HG03097 (cell line): ENCODE measurements around the gene ABCC3.

Experiments used
- ATAC-seq: cut with Tn5 transposase; IDR thresholded peaks from one replicate; pipeline ENCODE4 v1.9.1; 2021; ENCODE audit not compliant: unreplicated experiment, low FRiP score

Gene ABCC3

DNA sequence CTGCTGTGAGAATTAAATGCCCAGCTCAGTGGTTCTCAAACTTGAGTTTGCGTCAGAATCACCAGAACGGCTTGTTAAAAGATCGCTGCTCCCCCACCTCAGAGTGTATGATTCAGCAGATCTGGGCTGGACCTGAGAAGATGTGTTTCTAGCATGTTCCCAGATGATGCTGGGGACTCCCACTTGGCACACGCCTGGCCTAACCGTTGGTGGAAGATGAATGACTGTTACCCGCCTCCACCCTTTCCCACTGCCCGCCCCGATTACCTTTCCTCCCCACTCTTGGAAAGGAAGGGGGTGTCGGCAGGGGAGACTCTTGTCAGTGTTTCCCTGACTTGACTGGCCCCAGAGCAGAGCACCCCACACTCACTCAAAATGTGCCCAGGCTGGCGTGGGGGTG is 29.3 kb upstream of the ABCC3 start:
- no peak for ATAC-seq

DNA sequence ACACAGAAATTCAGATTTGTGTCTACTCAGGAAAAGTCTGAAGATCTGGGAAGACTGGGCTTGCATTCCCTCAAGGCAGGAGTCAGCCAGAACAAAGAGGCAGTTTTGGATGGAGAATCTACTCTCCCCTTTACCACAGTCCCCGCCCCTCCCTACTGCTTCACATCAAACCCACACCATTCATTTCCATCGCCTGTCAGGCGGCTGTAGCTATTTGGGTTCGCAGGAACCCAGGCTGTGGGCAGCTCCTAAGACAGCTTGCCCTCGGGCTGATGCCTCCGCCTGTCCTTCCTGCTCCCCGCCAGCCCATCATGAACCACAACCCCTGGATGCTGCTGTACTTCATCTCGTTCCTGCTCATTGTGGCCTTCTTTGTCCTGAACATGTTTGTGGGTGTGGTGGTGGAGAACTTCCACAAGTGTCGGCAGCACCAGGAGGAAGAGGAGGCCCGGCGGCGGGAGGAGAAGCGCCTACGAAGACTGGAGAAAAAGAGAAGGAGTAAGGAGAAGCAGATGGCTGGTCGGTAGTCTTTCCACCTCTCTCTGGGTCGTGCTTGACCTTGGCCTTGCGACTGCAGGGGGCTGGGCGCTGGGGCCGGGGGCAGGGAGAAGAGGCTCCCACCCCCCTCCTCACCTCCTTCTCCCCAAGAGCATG is 27.0 kb upstream of the ABCC3 start:
- no peak for ATAC-seq

DNA sequence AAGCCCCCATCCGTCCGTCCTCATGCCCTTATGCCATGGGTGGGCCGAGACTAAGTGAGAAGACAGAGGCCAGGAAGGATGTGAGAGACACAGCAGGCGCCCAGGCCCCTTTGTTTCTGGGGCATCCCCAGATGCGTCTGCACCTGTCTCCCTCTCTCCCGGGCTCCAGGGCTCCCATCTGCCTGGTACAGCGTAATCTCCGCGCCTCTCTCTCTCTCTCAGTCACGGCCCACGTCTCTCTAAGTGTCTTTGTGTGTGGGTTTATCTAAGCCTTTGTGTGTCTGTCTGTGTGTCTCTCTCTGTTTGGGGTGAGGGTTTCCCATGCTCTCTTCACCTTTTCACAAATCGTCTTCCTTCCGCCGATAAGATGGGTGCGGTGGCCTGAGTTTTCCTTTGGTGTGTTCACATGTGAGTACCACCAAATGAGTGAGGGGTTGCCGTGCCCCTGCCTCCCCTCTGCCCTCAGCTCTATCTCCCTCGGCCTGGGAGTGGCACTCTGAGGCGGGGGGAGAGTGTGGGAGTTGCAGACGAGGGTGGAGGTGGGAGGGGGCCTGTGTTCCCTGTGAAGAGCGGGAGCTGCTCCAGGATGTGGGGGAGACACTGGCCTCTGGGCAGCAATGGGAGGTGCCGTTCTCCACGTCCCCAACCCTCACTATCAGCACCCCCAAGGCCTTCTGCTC is 25.8 kb upstream of the ABCC3 start:
- ATAC-seq = no peak

DNA sequence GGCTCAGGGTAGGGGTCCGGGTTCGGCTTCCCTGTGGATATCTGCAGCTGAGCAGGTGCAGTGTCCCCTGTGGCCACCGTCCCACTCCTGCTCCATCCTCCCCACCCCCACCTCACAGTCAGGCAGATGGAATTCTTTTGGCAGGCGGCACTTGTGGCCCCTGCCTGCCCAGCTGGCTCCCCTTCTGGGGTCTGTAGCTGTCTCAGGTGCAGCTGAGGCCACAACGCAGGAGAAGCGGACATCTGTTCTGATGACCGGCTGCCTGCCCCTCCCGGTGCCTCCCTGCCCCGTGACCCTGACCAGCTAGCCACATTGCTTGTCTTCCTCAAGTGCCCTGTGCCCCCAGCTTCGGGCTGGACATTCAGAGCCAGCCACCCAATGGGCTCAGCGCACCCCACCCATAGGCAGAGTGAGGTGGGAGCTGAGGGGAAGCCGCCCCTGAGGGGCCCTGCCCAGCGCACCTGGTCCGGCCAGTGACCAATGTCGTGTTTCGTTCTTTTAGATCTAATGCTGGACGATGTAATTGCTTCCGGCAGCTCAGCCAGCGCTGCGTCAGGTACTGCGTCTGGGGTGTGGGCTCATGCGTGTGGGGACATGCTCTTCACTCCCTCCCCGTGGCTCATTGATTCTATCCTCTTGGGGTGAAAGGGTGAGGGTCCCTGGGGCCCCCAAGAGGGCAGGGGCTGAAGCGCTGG is 25.2 kb upstream of the ABCC3 start:
- no peak for ATAC-seq

DNA sequence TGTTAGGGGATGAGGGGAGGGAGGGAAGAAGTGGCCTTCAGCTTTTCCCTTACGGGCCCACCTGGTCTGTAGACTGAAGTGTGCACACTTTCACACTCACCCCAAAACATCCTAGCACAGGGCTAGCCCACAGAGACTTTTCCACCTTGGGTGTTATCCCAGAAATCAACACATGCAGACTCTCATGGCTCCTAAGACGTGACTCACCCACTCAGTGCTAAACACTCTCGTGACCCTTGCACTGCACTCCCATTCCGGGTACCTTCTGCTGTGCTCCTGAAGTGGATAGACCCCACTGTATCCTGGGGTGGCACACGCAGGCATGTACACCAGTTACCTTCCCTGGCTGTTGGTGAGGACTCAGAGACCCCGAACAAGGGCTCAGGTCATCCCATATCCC is 23.0 kb upstream of the ABCC3 start:
- no peak for ATAC-seq

DNA sequence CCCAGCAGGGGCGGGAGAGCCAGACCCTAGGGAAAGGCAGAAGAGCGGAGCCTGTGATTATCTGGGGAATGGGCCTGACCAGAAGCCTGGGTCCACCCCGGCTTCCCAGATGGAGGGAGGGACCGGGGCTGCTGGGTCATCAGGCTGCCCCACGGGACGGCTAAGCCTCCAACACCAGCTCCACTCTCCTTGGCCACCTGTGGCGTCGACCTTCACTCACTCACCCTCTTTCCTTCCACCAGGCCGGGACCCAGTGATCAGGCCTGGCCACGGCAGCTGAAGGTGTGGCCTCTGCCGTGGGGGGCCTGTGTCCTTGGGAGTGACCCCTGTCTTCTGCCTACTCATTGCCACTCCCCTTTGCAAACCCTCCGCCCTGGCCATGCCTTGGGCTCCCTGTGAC is 22.4 kb upstream of the ABCC3 start:
- no peak for ATAC-seq

DNA sequence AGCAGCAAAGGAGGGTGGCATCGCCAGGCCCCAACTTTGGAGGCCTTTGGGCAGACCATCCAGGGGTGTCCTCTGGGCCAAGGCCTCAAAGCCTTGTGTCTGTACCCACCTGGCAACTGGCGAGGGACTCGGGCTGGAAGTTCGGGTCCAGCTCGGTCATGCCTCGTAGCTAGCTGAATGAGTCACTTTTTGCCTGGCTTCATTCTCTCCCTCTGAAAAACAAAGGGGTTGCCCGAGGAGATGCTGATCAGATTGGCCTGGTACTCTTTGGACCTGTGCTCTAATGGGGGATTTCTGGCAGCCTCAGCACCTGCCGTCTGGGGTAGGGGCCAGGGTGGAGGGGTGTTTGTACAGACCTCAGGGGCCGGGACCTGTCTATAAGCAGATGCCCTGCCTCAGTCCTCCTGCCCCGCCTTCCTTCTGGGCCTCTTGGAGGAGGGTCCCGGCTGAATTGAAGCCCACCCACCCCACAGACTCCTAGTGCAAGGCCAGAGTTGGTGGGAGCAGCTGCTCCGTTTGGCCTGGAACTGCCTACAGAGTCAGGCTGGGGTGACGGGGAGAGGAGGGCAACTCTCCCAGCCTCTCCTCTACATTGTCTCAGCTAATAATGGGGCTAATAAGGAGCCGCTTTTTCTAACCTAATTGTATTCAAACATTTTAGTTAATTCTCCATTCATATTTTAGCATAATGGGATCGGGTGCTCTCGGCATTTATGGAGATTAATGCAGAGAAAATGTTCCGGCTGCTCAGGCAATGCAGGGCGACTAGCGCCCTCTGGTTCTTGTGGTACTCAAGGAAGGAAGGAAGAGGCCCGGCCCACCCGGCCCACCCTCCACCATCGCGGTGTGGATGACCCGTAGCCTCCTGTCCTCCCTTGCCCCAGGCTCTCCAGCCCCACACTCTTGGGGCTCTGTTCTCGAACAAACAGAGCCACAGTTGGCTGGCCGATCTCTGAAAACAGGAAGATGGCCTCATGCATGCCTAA is 21.4 kb upstream of the ABCC3 start:
- no peak for ATAC-seq

DNA sequence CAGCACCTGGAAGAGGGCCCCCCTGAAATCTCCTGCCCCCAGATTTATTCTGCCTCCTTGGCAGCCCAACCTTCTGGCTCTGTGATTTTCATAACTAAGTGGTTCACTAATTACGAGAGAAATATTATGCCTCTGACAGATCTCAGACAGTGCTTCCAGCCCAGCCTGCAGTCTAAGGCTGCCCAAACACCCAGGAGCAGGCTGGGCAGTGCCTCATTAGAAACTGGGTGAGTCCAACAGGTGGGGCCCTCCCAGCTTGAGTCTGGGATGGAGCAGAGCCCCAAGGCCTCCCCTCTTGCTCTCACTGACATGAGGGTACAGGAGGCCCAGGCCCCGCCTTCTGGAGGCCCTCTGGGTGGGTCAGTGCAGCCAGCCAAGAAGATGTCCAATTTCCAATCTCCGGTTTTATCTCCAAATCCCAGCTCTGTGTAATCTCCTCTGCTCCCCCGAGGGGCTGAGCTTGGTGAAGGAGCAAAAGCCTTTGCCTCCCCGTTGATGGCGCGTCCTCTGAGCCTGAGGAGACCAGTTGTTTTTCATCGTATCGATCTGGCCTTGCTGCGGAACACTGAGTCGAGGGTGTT is 20.1 kb upstream of the ABCC3 start:
- ATAC-seq = no peak

DNA sequence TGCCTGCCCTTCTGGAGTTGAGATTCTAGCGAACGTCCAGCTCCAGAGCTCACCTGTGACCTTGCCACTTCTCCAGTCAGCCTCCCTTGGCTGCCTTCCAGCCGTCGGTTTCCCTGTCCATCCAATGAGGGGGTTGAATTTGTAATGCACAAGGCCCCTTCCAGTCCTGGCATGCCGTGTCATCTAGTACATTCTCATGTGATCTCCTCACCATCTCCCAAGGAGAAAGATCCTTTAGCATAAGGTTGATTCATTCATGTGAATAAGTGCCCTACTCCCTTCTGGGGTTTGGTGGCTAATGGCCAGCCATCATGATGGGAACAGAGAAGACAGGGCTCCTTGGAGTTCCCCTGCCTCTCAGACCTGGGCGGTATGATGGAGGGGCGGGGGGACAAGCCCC is 18.9 kb upstream of the ABCC3 start:
- no peak for ATAC-seq

DNA sequence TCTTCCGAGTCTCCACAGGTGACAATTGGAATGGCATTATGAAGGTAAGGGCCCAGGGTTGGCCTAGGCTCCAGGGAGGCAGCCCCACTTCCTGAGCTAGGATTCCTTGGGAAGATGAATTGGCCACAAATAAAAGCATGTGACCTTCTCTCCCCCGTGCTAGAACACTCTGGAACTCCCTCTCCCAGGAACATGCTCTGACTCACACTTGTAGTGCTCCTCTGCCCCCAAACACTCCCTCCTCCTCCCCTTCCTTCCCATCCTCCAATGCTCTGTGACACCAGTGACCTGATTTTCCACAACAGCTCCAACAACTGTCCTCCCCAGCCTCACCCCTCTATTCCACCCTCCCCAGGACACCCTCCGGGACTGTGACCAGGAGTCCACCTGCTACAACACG is 16.4 kb upstream of the ABCC3 start:
- ATAC-seq = no peak

DNA sequence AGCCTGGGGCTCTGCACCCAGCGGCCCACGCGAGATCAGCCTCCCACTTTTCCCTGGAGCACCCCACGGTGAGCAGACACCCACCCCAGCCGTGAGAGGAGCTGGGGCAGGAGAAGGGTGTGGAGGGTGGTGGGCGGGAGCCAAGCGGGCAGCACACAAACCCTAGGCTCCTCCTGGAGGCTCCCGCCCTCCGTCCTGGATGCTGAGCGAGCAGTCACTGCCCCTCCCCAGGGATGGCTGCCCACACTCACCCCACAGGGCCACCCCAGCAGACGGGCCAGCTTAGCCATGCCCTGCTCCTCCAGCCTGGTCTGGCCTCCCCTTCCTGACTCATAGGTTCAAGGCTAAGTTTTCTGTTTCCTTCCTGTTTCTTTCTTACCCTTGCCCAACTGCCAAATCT is 15.7 kb upstream of the ABCC3 start:
- no peak for ATAC-seq

DNA sequence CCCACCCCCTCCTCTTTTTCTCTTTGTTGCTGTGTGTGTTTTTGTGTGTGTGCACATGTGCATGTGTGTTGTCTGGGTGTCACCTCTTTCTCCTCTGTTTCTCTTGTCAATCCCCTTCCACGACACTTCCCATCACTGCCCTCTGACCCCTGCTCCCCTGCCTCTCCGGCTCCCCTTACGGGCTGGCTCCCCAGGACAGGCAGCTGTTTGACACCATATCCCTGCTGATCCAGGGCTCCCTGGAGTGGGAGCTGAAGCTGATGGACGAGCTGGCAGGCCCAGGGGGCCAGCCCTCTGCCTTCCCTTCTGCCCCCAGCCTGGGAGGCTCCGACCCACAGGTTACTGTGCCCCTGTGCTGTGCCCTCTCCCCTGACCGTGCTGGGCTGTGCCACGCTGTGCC is 15.2 kb upstream of the ABCC3 start:
- ATAC-seq = no peak

DNA sequence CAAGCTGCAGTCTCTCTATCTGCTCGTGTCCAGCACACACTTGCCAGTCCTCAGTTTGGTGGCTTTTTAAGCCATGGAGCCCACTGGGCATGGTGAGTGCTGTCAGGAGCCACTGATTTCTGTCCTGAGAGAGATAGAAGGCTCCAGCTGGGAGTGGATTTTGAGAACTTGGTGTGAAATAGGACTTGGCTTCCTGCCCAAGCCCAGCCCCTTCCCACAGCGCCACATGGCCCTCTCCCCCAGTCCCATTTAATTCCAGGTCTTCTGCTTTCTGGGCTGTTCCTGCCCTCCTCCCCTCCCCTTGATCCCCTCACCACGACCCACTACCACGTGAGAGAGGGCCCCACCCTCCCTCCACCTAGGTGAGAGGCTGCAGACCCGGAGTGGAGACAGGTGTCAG is 14.4 kb upstream of the ABCC3 start:
- no peak for ATAC-seq

DNA sequence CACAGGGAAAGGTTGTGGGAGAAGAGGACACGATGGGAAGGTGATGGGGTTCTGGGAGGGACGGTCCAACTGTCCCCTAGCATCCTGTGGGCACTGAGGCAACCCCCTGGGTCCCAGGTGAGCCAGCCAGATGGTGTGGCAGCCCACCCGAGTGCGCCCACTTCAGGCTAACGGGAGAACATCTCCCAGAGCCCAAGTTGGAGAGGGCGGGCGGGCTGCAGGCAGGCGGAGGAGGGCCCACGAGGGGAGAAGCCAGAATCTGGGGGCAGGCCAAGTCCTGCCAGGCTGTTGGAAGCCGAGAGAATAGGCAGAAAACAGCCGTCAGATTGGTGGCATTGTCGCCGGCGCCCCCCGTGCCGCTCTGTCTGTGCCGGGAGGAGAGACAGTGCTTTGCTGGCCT is 13.8 kb upstream of the ABCC3 start:
- no peak for ATAC-seq

DNA sequence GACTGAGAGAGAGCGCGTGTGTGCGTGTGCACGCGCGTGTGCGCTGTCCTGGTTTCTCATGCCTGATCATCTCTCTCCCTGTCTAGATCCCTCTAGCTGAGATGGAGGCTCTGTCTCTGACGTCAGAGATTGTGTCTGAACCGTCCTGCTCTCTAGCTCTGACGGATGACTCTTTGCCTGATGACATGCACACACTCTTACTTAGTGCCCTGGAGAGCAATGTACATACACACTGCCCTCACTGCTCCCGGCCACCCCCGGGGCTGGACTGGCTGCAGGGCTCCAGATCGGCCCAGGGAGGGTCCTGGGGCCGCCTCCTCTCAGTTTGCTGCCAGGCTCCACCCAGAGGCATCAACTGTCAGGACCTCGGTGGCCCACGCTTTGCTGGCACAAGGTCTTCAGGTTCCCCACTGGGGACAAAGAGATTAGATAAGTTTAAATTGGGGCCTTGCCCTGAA is 13.1 kb upstream of the ABCC3 start:
- no peak for ATAC-seq

DNA sequence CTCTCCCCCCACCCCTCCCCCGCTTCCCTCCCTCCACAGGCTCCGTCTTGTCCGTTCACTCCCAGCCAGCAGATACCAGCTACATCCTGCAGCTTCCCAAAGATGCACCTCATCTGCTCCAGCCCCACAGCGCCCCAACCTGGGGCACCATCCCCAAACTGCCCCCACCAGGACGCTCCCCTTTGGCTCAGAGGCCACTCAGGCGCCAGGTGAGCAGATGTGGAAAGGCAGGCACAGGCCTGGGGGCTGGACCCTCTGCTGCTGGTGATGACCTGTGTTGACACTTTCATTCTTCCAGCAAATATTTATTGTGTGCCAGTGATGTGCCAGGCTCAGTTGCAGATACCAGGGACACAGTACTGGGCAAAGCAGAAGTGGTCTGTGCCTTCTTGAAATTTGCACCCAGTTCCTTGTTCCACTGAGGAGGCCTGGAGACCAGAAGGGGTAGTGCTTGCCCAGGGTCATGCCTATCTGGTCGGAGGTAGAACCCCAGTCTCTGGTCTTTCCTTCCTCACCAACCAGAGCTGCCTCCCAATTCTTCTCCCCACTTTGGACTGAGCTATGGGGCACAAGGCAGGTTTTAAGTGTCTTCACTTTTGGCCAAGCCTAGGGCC is 10.3 kb upstream of the ABCC3 start:
- no peak for ATAC-seq

DNA sequence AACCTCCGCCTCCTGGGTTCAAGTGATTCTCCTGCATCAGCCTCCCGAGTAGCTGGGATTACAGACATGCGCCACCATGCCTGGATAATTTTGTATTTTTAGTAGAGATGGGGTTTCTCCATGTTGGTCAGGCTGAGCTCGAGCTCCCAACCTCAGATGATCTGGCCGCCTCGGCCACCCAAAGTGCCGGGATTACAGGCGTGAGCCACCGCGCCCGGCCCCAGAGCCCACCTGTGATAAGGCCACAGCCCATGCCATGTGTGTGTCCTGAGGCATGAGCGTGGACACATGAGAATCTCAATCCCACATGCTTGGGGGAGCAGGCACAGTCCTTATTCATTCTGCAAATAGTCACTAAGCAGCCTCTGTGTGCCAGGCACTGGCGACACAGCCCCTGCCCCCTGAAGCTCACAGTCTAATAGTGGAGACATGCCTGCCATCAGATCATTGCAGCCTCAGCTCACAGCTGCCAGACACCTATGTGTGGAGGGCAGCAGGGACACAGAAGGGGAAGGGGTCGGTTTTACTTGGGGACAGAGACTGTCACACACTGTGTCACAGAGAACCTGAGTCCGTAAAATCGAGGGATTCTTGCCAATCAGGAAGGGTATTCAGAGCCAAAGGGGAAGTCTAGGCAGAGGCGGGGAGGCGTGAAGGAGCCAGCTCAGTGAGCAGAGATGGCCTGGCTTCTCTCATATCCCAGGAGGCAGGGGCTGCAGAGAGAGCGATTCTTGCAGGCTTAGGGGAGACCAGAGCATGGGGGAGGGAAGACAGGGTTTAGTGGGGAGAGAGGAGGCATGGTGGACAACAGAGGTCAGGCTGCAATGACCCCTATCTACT is 9.4 kb upstream of the ABCC3 start:
- ATAC-seq = no peak

DNA sequence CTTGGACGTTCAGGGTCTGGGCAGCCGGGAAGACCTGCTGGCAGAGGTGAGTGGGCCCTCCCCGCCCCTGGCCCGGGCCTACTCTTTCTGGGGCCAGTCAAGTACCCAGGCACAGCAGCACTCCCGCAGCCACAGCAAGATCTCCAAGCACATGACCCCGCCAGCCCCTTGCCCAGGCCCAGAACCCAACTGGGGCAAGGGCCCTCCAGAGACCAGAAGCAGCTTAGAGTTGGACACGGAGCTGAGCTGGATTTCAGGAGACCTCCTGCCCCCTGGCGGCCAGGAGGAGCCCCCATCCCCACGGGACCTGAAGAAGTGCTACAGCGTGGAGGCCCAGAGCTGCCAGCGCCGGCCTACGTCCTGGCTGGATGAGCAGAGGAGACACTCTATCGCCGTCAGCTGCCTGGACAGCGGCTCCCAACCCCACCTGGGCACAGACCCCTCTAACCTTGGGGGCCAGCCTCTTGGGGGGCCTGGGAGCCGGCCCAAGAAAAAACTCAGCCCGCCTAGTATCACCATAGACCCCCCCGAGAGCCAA is 8.6 kb upstream of the ABCC3 start:
- no peak for ATAC-seq
